AG09309 (cell line): Measurements from ENCODE around the gene TPK1.

Experiments
- DNase-seq: peaks from one replicate; pipeline ENCODE4 v3.0.0-alpha.2; 2010; ENCODE audit warnings: low read depth
- H3K4me3 ChIP-seq: 2 replicates; pipeline ENCODE4 v1.5.1; 2011; ENCODE audit warnings: mild to moderate bottlenecking, low read depth, low read length, moderate library complexity; ENCODE audit not compliant: control insufficient read depth
- TF ChIP-seq, protein P1 (sequence below): IDR thresholded peaks from 2 replicates; pipeline ENCODE4 v1.5.1; 2011; ENCODE audit warnings: mild to moderate bottlenecking, low read depth, low read length, inconsistent platforms; ENCODE audit not compliant: insufficient read depth, control insufficient read depth; ENCODE audit errors: missing control alignments

TPK1 gene

DNA sequence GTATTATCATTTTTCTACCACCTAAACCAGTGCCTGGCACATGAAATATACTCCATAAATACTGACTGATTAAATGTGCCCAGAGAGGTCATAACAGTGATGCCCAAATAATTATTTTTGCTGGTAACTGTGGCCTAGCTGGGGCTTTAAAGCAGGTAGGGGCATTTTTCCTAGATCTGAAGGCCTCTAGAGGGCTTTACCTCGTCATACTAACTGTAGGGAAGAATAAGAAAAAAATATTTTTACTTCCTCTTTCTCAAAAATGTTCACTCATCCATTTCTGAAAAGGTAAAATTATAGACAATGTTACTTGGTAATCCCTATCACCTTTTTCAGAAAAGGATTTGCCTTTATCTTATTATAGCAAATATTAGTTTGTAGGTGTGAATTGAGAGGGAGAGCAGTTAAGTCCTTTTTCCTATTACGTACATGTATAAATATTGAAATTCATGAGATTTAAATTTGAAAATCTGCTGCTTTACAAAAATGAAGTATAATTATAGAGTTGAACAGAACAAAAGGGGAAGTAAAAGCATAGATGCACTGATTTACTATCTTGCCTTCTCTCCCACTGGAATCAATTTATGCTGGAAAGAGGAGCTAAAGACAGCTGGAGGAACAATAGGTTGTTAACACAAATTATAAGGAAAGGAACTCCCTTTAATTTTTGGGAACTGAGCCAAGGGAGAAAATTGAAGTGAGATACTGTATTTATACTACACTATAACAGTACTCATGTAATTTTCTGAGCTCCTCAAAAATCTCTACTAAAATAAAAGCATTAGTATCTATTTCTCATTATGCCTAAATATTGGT lies 360.8 kb downstream of the TPK1 start:
- DNase-seq, result no peak
- TF ChIP-seq, protein P1, sequence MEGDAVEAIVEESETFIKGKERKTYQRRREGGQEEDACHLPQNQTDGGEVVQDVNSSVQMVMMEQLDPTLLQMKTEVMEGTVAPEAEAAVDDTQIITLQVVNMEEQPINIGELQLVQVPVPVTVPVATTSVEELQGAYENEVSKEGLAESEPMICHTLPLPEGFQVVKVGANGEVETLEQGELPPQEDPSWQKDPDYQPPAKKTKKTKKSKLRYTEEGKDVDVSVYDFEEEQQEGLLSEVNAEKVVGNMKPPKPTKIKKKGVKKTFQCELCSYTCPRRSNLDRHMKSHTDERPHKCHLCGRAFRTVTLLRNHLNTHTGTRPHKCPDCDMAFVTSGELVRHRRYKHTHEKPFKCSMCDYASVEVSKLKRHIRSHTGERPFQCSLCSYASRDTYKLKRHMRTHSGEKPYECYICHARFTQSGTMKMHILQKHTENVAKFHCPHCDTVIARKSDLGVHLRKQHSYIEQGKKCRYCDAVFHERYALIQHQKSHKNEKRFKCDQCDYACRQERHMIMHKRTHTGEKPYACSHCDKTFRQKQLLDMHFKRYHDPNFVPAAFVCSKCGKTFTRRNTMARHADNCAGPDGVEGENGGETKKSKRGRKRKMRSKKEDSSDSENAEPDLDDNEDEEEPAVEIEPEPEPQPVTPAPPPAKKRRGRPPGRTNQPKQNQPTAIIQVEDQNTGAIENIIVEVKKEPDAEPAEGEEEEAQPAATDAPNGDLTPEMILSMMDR, result no peak
- H3K4me3 ChIP-seq, result no peak overlapping the region

DNA sequence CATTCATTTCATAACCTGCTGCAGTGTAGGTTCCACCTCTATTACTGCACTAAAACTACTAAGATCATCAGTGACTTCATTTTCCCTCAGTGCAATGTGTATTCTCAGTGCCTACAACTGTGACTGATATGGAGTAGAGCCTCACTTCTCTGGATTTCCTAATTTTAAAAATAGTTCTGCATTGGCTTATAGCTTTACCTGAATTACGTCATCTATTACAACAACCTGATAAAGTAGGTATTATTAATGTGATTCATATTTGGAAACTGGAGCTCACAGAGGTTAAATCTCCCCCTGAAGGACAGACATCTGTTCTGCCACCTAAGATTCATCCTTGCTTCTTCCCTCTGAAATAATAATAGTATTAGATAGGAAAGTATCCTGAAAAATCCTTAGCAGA lies 361.5 kb downstream of the TPK1 start:
- TF ChIP-seq, protein P1, result no peak
- no peak for DNase-seq
- H3K4me3 ChIP-seq, result no peak overlapping the region

DNA sequence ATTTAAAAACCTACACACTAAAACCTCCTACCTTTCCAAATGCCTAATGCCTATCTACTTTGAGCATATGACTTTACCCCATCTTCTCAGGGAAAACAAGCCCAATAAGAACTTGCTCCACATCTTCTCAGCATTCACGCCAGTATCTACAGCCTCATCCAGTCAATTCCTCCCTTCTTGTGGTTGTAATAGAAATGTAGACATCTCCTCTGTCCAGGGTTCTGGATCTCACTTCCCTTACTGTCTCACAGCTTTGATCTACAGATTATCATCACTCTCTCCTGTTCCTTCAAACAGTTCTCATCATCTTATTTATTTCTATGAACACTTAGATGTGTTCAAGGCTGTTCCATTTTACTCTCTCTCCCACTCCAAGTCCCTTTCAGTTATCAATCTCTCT lies 361.9 kb downstream of the TPK1 start:
- no peak for DNase-seq
- TF ChIP-seq, protein P1, result no peak
- no peak overlapping the region for H3K4me3 ChIP-seq

DNA sequence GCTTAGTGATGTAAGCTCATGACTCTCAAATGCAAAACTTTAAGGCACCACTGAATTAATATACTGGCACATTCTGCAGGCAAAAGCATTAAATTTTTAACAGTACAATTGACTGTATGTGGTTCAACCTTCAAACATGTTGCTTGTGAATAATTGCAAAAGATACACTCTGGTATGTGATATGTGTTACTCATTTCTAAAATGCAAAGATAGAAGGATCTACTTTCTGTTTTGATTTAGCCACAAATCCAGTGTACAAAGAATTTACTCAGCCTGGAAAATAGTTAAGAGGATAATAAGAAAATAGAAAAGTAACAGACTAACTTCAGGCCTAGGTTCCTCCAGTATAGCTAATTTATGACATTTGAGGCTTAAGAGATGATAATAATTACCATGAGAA lies 365.8 kb downstream of the TPK1 start:
- no peak overlapping the region for H3K4me3 ChIP-seq
- TF ChIP-seq, protein P1, result no peak
- DNase-seq, result no peak

DNA sequence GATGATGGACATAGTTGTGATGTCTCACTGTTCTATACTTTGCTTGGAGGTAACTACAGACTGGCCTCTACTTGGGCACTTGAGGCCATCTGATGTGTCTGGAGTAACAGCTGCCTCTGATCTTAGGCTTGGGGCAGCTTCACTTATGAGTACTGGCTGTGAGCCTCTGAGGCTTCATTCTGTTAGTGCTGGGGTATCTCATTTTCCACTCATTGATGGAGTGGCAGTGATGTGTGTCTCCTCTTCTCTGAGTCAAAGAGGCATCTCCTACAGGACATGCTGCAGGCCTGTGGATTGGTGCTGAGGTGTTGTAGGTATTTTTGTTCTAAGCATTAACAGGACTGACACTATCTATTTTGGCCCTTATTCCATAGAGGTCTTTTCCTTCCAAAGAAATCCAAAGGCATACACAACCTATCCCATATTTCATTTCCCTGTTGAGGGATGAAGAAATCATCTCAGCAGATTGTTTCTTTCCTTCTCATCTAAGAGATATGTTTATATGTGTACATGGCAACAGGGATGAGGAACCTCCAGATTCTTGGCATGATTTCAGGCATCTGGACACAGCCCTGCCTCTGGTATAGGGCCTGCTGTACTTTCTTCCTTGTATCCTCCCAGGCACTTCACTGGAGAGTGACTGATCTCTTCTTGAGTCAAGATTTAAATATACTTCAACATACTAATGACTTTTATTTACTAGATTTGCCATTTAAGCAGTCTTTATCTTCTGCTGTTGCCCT lies 366.7 kb downstream of the TPK1 start:
- no peak for DNase-seq
- TF ChIP-seq, protein P1, result no peak
- H3K4me3 ChIP-seq, result no peak overlapping the region

DNA sequence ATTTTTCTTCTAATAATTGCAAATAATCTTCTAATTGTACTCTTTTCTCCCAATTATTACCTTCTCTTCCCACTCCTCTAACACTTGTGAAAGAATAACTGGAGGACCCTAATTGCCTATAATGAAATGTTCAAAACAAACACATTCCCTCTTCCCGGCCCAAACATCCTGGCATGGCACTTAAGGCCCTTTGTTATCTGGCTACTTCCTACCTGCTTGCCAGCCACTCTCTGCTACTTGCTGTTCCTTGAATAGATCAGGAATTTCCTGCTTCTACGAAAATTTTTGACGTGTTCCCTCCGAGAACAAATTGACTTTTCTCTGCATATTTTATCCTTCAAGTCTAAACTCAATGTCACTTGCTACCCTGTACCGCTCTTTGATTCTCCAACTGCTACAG lies 376.2 kb downstream of the TPK1 start:
- no peak for DNase-seq
- TF ChIP-seq, protein P1, result no peak
- no peak overlapping the region for H3K4me3 ChIP-seq
